ENCODE measurements around the gene PELI3. TPM values are rescaled to one million over a fixed set of nuclear protein-coding genes. Genes with fewer than 3 reads are reported as not detected.
"Not testable (repeated sequence)": the region's sequence is repeated elsewhere in the genome, so short reads cannot be mapped to it uniquely, and the experiment has no call there.

Gene PELI3
- total RNA-seq, 4 donors from 2014 or later: 11.4 to 21.8 (median 14.7) TPM

DNA sequence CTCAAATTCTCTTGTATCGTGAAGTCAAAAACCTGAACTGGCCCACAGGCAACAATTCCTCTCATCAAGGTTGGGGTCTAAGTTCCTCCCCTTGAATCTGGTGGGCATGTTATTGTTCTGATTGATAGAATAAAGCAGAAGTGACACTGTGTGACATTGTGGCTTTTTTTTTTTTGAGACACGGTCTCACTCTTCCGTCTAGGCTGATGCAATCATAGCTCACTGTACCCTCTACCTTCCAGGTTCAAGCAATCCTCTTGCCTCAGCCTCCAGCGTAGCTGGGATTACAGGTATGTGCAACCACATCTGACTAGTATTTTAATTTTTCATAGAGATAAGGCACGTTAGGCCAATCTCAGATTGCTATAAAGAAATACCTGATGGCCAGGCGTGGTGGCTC is 8.9 kb upstream of the PELI3 start:
- Histone ChIP-seq H3K27ac (no peak overlapping the region), H3K36me3 (no peaks in the 10 kb centered on the region), H3K4me3 (replicated peaks in 1 of 3) (no peak overlapping the region), H3K9me3 (no peaks in the 10 kb centered on the region), H3K4me1 (no peaks in the 10 kb centered on the region), H3K27me3 (no peaks in the 10 kb centered on the region)
- intact Hi-C loops (cut with DNase I): no loop called here
- no peak for TF ChIP-seq POLR2A (IDR thresholded peaks at IDR 0.05)
- TF ChIP-seq, protein P1, sequence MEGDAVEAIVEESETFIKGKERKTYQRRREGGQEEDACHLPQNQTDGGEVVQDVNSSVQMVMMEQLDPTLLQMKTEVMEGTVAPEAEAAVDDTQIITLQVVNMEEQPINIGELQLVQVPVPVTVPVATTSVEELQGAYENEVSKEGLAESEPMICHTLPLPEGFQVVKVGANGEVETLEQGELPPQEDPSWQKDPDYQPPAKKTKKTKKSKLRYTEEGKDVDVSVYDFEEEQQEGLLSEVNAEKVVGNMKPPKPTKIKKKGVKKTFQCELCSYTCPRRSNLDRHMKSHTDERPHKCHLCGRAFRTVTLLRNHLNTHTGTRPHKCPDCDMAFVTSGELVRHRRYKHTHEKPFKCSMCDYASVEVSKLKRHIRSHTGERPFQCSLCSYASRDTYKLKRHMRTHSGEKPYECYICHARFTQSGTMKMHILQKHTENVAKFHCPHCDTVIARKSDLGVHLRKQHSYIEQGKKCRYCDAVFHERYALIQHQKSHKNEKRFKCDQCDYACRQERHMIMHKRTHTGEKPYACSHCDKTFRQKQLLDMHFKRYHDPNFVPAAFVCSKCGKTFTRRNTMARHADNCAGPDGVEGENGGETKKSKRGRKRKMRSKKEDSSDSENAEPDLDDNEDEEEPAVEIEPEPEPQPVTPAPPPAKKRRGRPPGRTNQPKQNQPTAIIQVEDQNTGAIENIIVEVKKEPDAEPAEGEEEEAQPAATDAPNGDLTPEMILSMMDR (IDR thresholded peaks at IDR 0.05): no peak
- WGBS, 2 donors: 86 to 92% methylated on average over 6 of the region's 6 CpGs
- no peak for DNase-seq

DNA sequence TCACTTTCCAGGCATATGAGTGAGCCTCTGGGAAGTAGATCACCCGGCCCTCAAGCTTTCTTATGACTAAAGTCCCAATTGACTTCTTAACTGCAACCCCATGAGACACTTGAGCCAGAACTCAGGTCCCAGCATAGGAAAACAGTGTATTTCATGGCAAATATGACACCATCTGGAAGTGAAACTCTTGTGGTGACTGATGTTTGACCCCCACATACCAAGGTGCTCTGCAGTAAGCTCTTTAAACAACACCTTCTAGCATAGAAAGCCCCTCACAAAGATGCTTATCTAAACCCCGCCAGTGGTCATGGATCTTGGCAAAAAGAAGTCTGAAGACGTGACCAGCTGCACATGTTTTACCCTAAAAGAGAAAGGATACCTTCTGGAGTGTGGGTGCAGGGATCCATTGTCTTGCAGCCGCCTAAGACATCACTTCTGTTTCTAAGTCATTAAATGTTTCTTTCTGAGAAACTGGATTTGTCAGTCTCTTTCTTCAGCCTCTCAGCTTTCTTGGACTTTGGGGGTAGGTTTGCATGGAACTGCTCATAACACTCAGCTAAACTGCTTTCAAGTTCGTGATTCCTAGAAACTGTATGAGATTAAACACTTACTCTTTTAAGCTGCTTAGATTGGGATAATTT is 7.4 kb upstream of the PELI3 start:
- no peak overlapping the region for H3K4me3 ChIP-seq (replicated peaks in 1 of 3)
- no peaks in the 10 kb centered on the region for H3K4me1 ChIP-seq
- no peaks in the 10 kb centered on the region for H3K27me3 ChIP-seq
- intact Hi-C loops (cut with DNase I): no loop called here
- TF ChIP-seq, protein P1 (IDR thresholded peaks at IDR 0.05): no peak
- TF ChIP-seq POLR2A (IDR thresholded peaks at IDR 0.05): no peak
- no peaks in the 10 kb centered on the region for H3K36me3 ChIP-seq
- WGBS, 2 donors: 53 to 59% methylated on average over 4 to 5 of the region's 5 CpGs
- no peaks in the 10 kb centered on the region for H3K9me3 ChIP-seq
- DNase-seq: no peak
- H3K27ac ChIP-seq: no peak overlapping the region

DNA sequence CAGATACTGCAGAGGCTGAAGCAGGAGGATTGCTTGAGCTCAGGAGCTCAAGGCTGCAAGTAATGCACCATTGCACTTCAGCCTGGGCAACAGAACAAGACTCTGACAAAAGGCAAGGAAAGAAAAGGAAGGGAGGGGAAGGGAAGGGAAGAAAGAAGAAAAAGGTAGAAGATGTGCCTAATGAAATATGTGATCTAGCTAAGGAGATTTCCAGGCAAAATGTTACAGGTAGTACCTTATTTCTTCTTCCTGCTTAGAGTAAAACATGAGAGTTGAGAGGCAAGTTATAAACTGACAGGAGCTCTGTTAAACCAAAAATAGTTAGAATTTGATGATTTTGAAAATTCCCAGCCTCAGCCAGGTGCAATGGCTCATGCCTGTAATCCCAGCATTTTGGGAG is 4.7 kb upstream of the PELI3 start:
- intact Hi-C loops (cut with DNase I): no loop called here
- H3K27ac ChIP-seq: no peak overlapping the region
- no peaks in the 10 kb centered on the region for H3K36me3 ChIP-seq
- no peak overlapping the region for H3K4me3 ChIP-seq (replicated peaks in 1 of 3)
- no peaks in the 10 kb centered on the region for H3K4me1 ChIP-seq
- H3K9me3 ChIP-seq: no peaks in the 10 kb centered on the region
- no peak for DNase-seq
- no peaks in the 10 kb centered on the region for H3K27me3 ChIP-seq
- TF ChIP-seq, protein P1 (IDR thresholded peaks at IDR 0.05): no peak
- no peak for TF ChIP-seq POLR2A (IDR thresholded peaks at IDR 0.05)

DNA sequence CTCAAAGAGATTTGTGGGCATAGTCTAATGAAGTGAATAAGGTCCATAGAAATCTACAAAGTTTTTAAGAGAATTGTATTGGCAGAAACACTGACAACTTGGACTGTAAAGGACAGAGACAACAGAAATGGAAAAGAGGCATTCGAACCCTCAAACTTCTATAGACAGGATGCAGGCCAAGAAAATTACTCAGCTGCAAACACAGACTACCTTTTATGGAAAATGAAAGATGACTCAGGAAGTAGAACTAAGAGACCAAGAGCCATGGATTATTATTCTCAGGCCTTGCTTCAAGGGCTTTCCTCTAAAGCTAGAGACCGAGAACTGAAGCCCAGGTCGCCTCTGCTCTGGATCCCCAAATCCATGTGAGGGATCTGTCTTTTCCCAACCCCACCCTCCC is 3.8 kb upstream of the PELI3 start:
- WGBS, 2 donors: 89 to 93% methylated on average over 3 of the region's 3 CpGs
- no peaks in the 10 kb centered on the region for H3K9me3 ChIP-seq
- no peak overlapping the region for H3K27ac ChIP-seq
- DNase-seq: no peak
- peaks cover 4 to 7% of the 10 kb centered on the region in 2 donors for H3K4me1 ChIP-seq
- no peaks in the 10 kb centered on the region for H3K36me3 ChIP-seq
- intact Hi-C loops (cut with DNase I): no loop called here
- no peak for TF ChIP-seq POLR2A (IDR thresholded peaks at IDR 0.05)
- TF ChIP-seq, protein P1 (IDR thresholded peaks at IDR 0.05): no peak
- no peaks in the 10 kb centered on the region for H3K27me3 ChIP-seq
- H3K4me3 ChIP-seq (replicated peaks in 1 of 3): no peak overlapping the region

DNA sequence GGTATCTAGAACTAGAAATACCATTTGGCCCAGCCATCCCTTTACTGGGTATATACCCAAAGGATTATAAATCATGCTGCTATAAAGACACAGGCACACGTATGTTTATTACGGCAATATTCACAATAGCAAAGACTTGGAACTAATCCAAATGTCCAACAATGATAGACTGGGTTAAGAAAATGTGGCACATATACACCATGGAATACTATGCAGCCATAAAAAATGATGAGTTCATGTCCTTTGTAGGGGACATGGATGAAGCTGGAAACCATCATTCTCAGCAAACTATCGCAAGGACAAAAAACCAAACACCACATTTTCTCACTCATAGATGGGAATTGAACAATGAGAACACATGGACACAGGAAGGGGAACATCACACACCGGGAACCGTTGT is 2.6 kb upstream of the PELI3 start:
- DNase-seq; H3K4me1 ChIP-seq; H3K36me3 ChIP-seq; H3K27me3 ChIP-seq; H3K4me3 ChIP-seq (replicated peaks in 1 of 3); H3K27ac ChIP-seq; H3K9me3 ChIP-seq; intact Hi-C loops (cut with DNase I): not testable (repeated sequence)
- 94% methylated on average over 5 of the region's 5 CpGs for WGBS, 2 donors

DNA sequence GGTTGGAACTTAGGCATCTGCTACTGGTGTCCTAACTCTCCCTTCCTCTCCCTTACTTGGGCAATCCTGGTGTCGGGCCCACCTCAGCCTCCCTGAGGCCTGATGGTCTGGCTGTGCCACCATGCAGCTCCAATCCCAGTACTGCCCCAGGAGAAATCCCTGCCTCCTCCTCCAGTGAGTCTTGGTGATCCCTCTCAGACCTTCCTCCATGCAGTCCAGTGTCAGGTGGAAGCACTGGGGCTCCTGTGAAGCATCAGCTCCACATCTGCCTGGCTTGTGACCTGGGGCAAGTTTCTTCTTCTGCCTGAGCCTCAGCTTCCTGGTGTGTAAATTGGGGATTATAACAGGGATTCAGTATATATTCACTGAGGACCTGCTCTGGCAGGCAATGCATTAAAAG is 1.8 kb upstream of the PELI3 start:
- no peak for DNase-seq
- TF ChIP-seq, protein P1 (IDR thresholded peaks at IDR 0.05): no peak
- Histone ChIP-seq H3K27ac (no peak overlapping the region), H3K4me1 (peaks cover 4 to 9% of the 10 kb centered on the region in 2 donors), H3K9me3 (no peaks in the 10 kb centered on the region), H3K4me3 (replicated peaks in 1 of 3) (no peak overlapping the region), H3K36me3 (no peaks in the 10 kb centered on the region), H3K27me3 (no peaks in the 10 kb centered on the region)
- 92 to 100% methylated on average over 1 of the region's 1 CpG for WGBS, 2 donors
- intact Hi-C loops (cut with DNase I): no loop called here
